K562 (cell line): ENCODE results near the gene PTH1R. TPM values are rescaled to one million over a fixed set of nuclear protein-coding genes. Genes with fewer than 3 reads are reported as not detected.

Source experiments
- ARHGAP35 ChIP-seq: fragments of 450-650 bp; IDR thresholded peaks from 2 replicates; pipeline ENCODE4 v1.6.1; 2018; ENCODE audit not compliant: partially characterized antibody
- BCOR ChIP-seq: fragments of 450-650 bp; IDR thresholded peaks from 2 replicates; pipeline ENCODE4 v1.6.1; 2016
- FOXJ2 ChIP-seq: fragments of 200-800 bp; sonication (Bioruptor generic); IDR thresholded peaks from 2 replicates; pipeline ENCODE4 v1.6.1; 2016; ENCODE audit warnings: missing genetic modification characterization, missing compliant biosample characterization
- MBD2 ChIP-seq: sonication (generic); IDR thresholded peaks from 2 replicates; pipeline ENCODE4 v1.6.1; 2016; ENCODE audit warnings: low read depth, borderline replicate concordance
- NEUROD1 ChIP-seq: fragments of 150-350 bp; IDR thresholded peaks from 2 replicates; pipeline ENCODE4 v1.6.1; 2014; ENCODE audit warnings: borderline replicate concordance, low read length, low read depth; ENCODE audit not compliant: partially characterized antibody
- NR0B1 ChIP-seq: fragments of 450-650 bp; IDR thresholded peaks from one replicate; pipeline ENCODE4 v1.6.1; 2018; ENCODE audit warnings: mild to moderate bottlenecking, moderate library complexity; ENCODE audit not compliant: partially characterized antibody
- POLR3G ChIP-seq: IDR thresholded peaks from 2 replicates; pipeline ENCODE4 v1.6.1; 2011; ENCODE audit not compliant: insufficient read length, insufficient replicate concordance; ENCODE audit errors: extremely low read depth
- PREB ChIP-seq: sonication (generic); formaldehyde crosslinking; IDR thresholded peaks from 2 replicates; pipeline ENCODE4 v1.8.1; 2023; ENCODE audit warnings: mild to moderate bottlenecking, missing genetic modification reagents
- SETDB1 ChIP-seq: IDR thresholded peaks from one replicate; pipeline ENCODE4 v1.6.1; 2012; ENCODE audit warnings: low read length, control low read depth, inconsistent platforms
- SIN3A ChIP-seq, 2 experiments: fragments of 150-350 bp in 1 of 2; IDR thresholded peaks; 2 replicates each; pipeline ENCODE4 v1.6.1; 2011 to 2016; ENCODE audit warnings: borderline replicate concordance in 2 of 2, low read depth in 2 of 2, low read length in 2 of 2, mild to moderate bottlenecking in 2 of 2, moderate library complexity in 2 of 2; ENCODE audit not compliant: control insufficient read depth in 1 of 2
- TARDBP ChIP-seq: fragments of 450-650 bp; IDR thresholded peaks from 2 replicates; pipeline ENCODE4 v1.6.1; 2016
- ZNF277 ChIP-seq: fragments of 250-450 bp; sonication (Bioruptor Pico); IDR thresholded peaks from 2 replicates; pipeline ENCODE4 v1.8.0; 2022; ENCODE audit warnings: inconsistent platforms, mild to moderate bottlenecking, moderate library complexity, borderline replicate concordance
- ZNF609 ChIP-seq: sonication (generic); formaldehyde crosslinking; IDR thresholded peaks from 2 replicates; pipeline ENCODE4 v1.8.1; 2023; ENCODE audit warnings: missing genetic modification reagents, mild to moderate bottlenecking, borderline replicate concordance
- ZSCAN32 ChIP-seq: fragments of 450-650 bp; formaldehyde crosslinking; IDR thresholded peaks from 2 replicates; pipeline ENCODE4 v1.4.0; 2020; ENCODE audit warnings: mild to moderate bottlenecking, moderate library complexity
- polyA plus RNA-seq, 8 experiments: library from polyadenylated mRNA; depleted of rRNA in 4 of 8; stranded (reverse) in 5 of 8; unstranded in 3 of 8; fragments of >200 nt; fragmentation: Nextera tagmentation in 2 of 8; fragmentation: Illumina TruSeq in 1 of 8; extraction: Ambion mirVana in 2 of 8; extraction: Trizol in 1 of 8; gene quantifications; 2 replicates each; pipeline versions ENCODE4 v1.2.1 to v1.2.3, GENCODE V29; 2011 to 2014; ENCODE audit warnings: inconsistent platforms in 1 of 8, missing spikeins in 1 of 8
- total RNA-seq, 7 experiments: library from RNA; depleted of rRNA in 6 of 7; stranded (reverse); fragments of >200 nt in 6 of 7; fragmentation: Illumina TruSeq in 2 of 7; extraction: Trizol in 2 of 7; gene quantifications; 2 replicates each; pipeline versions ENCODE4 v1.2.1 to v1.2.3, GENCODE V29; 2011 to 2021; ENCODE audit warnings: low replicate concordance in 1 of 7

Gene PTH1R
- total and polyA plus RNA-seq, 9 of the 15 experiments (the other 6 are each of a cell fraction or from before 2014, with no cell fraction given) = not detected

- no peak for TF ChIP-seq SIN3A (IDR thresholded peaks at IDR 0.05; ENCODE audit: borderline replicate concordance in 2 of 2, control insufficient read depth in 1 of 2, low read depth in 2 of 2, low read length in 2 of 2)
- no peak for TF ChIP-seq MBD2
- no peak for TF ChIP-seq TARDBP
- no peak for TF ChIP-seq BCOR
- TF ChIP-seq NR0B1 = no peak
- TF ChIP-seq PREB (CRISPR knock-in tag) = no peak
- TF ChIP-seq ZNF609 (CRISPR knock-in tag) = no peak
- no peak for TF ChIP-seq ZSCAN32
- TF ChIP-seq NEUROD1 = no peak
- TF ChIP-seq SETDB1 = no peak
- TF ChIP-seq ARHGAP35 = no peak
- TF ChIP-seq ZNF277 (CRISPR knock-in tag) = no peak
- no peak for TF ChIP-seq FOXJ2 (tag)
- no peak for TF ChIP-seq POLR3G
Measured at GRCh38 chr3:46852334-46852720, 25.2 kb upstream of the PTH1R start (continued).
